HG03457 (cell line): ENCODE data around the gene COTL1.
A peak's percentile ranks its signal among the peaks of the same experiment; 100 is the strongest.

Experiments used
- ATAC-seq: cut with Tn5 transposase; IDR thresholded peaks from one replicate; pipeline ENCODE4 v1.9.1; 2021; ENCODE audit warnings: moderate number of reproducible peaks; ENCODE audit not compliant: unreplicated experiment

The COTL1 gene

GRCh38 chr16:84597931-84598351 lies 19.9 kb downstream of the COTL1 start:
- ATAC-seq, result no peak

- no peak for ATAC-seq
Observed at GRCh38 chr16:84597528-84597896, 20.4 kb downstream of the COTL1 start.

GRCh38 chr16:84596801-84597527 lies 20.9 kb downstream of the COTL1 start:
- ATAC-seq, result no peak

GRCh38 chr16:84596161-84596560 lies 21.7 kb downstream of the COTL1 start:
- no peak for ATAC-seq

GRCh38 chr16:84595052-84595481 lies 22.8 kb downstream of the COTL1 start:
- ATAC-seq, result no peak

- ATAC-seq, result no peak
Observed at GRCh38 chr16:84594725-84595038, 23.2 kb downstream of the COTL1 start.

- peak; percentile 71 for ATAC-seq
Observed at GRCh38 chr16:84593825-84594724, 23.8 kb downstream of the COTL1 start.

- ATAC-seq, result no peak
Observed at GRCh38 chr16:84592718-84593117, 25.2 kb downstream of the COTL1 start.

- no peak for ATAC-seq
Observed at GRCh38 chr16:84589975-84590719, 27.7 kb downstream of the COTL1 start.

GRCh38 chr16:84588991-84589390 lies 28.9 kb downstream of the COTL1 start:
- no peak for ATAC-seq

- no peak for ATAC-seq
Observed at GRCh38 chr16:84585886-84586285, 32.0 kb downstream of the COTL1 start.

- no peak for ATAC-seq
Observed at GRCh38 chr16:84585467-84585866, 32.4 kb downstream of the COTL1 start.

- ATAC-seq, result no peak
Observed at GRCh38 chr16:84584678-84585077, 33.2 kb downstream of the COTL1 start.

- no peak for ATAC-seq
Observed at GRCh38 chr16:84583995-84584394, 33.9 kb downstream of the COTL1 start.

- no peak for ATAC-seq
Observed at GRCh38 chr16:84582958-84583516, 34.8 kb downstream of the COTL1 start.

GRCh38 chr16:84581158-84581557 lies 36.7 kb downstream of the COTL1 start:
- ATAC-seq, result no peak

- ATAC-seq, result no peak
Observed at GRCh38 chr16:84579936-84580335, 37.9 kb downstream of the COTL1 start.

- no peak for ATAC-seq
Observed at GRCh38 chr16:84578538-84579126, 39.2 kb downstream of the COTL1 start.

GRCh38 chr16:84577034-84577803 lies 40.7 kb downstream of the COTL1 start:
- ATAC-seq, result no peak

- ATAC-seq, result no peak
Observed at GRCh38 chr16:84575914-84576313, 42.0 kb downstream of the COTL1 start.
